H1 (cell line): ENCODE results near the gene IFT80. TPM values are rescaled to one million over a fixed set of nuclear protein-coding genes. Genes with fewer than 3 reads are reported as not detected.

ENCODE experiments used
- CTCF ChIA-PET: fragments of 300-600 bp; sonication (Branson Sonifier 250); formaldehyde crosslinking; loops from one replicate; lab custom pipeline; 2021; ENCODE audit not compliant: partially characterized antibody; lab: Charles Lee
- POLR2A ChIA-PET: fragments of 300-600 bp; sonication (Branson Sonifier 250); formaldehyde crosslinking; loops from one replicate; lab custom pipeline; 2021; ENCODE audit warnings: inconsistent platforms; ENCODE audit not compliant: partially characterized antibody; lab: Charles Lee
- DNase-seq, 2 experiments: peaks; one replicate each; pipeline versions ENCODE4 v3.0.0 to v3.0.0-alpha.2; 2010 to 2022; ENCODE audit warnings: low spot score in 2 of 2, low read depth in 1 of 2, mixed read lengths in 1 of 2
- FAIRE-seq: peaks from 2 replicates; lab custom pipeline; 2011; peaks lifted over from hg19 to GRCh38; lab: Jason Lieb, UNC
- H2AFZ ChIP-seq: 2 replicates; pipeline ENCODE4 v1.8.1; 2012; ENCODE audit warnings: low read length, inconsistent platforms
- H2AK5ac ChIP-seq: 2 replicates; pipeline ENCODE4 v1.6.1; 2013; ENCODE audit warnings: low read depth, low read length
- H2BK120ac ChIP-seq: replicated peaks from 2 replicates; pipeline ENCODE3; 2013; ENCODE audit warnings: low read depth, low read length, inconsistent platforms
- H2BK12ac ChIP-seq: 2 replicates; pipeline ENCODE4 v1.6.1; 2013; ENCODE audit warnings: low read depth, low read length
- H2BK15ac ChIP-seq: 2 replicates; pipeline ENCODE4 v1.6.1; 2013; ENCODE audit warnings: low read length
- H2BK20ac ChIP-seq: 2 replicates; pipeline ENCODE4 v1.6.1; 2013; ENCODE audit warnings: low read length
- H2BK5ac ChIP-seq: 2 replicates; pipeline ENCODE4 v1.6.1; 2013; ENCODE audit warnings: low read depth, low read length
- H3K14ac ChIP-seq: 2 replicates; pipeline ENCODE4 v1.6.1; 2013; ENCODE audit warnings: inconsistent platforms; ENCODE audit not compliant: insufficient read length
- H3K18ac ChIP-seq: 2 replicates; pipeline ENCODE4 v1.6.1; 2013; ENCODE audit warnings: low read length; ENCODE audit errors: extremely low read depth
- H3K23ac ChIP-seq: 2 replicates; pipeline ENCODE4 v1.6.1; 2013; ENCODE audit warnings: inconsistent platforms; ENCODE audit not compliant: insufficient read length
- H3K23me2 ChIP-seq: 2 replicates; pipeline ENCODE4 v1.6.1; 2013; ENCODE audit warnings: low read depth, low read length
- H3K27ac ChIP-seq: 2 replicates; pipeline ENCODE4 v1.6.1; 2011; ENCODE audit warnings: low read depth, low read length, inconsistent platforms
- H3K27me3 ChIP-seq, 4 experiments: replicated peaks in 1 of 4; 1 replicate in 1 of 4; 2 replicates in 3 of 4; pipeline versions ENCODE4 v1.6.1 to v1.8.1; 2011 to 2013; ENCODE audit warnings: low read length in 3 of 4, mild to moderate bottlenecking in 3 of 4, inconsistent platforms in 2 of 4, mixed read lengths in 2 of 4, moderate library complexity in 1 of 4; ENCODE audit not compliant: control insufficient read depth in 3 of 4, insufficient read depth in 3 of 4; ENCODE audit errors: extremely low read depth in 1 of 4
- H3K36me3 ChIP-seq, 4 experiments: 2 replicates each; pipeline versions ENCODE4 v1.6.1 to v1.8.1; 2011 to 2013; ENCODE audit warnings: mild to moderate bottlenecking in 4 of 4, low read length in 3 of 4, moderate library complexity in 2 of 4, control low read depth in 1 of 4, inconsistent platforms in 1 of 4; ENCODE audit not compliant: insufficient read depth in 4 of 4, control insufficient read depth in 2 of 4
- H3K4ac ChIP-seq: replicated peaks from 2 replicates; pipeline ENCODE3; 2013; ENCODE audit warnings: low read length, low read depth, mixed read lengths, inconsistent platforms; ENCODE audit not compliant: insufficient read length
- H3K4me1 ChIP-seq, 4 experiments: replicated peaks in 1 of 4; 1 replicate in 1 of 4; 2 replicates in 3 of 4; pipeline versions ENCODE4 v1.6.1 to v1.8.1; 2011 to 2013; ENCODE audit warnings: low read length in 3 of 4, inconsistent platforms in 2 of 4, mixed read lengths in 1 of 4; ENCODE audit not compliant: insufficient read depth in 4 of 4, control insufficient read depth in 3 of 4
- H3K4me2 ChIP-seq, 2 experiments: 2 replicates each; pipeline versions ENCODE4 v1.6.1 to v1.8.1; 2011 to 2013; ENCODE audit warnings: low read depth in 2 of 2, low read length in 2 of 2, control low read depth in 1 of 2, inconsistent platforms in 1 of 2, mild to moderate bottlenecking in 1 of 2; ENCODE audit not compliant: insufficient read depth in 1 of 2
- H3K4me3 ChIP-seq, 4 experiments: fragments of 200-600, 300-600 bp in 1 of 4; sonication (generic), shearing (Covaris generic), sonication (Bioruptor Twin) in 1 of 4; 2 replicates each; pipeline versions ENCODE4 v1.5.1 to v1.8.1; 2011 to 2016; ENCODE audit warnings: low read length in 4 of 4, low read depth in 3 of 4, control low read depth in 2 of 4, inconsistent platforms in 2 of 4, mild to moderate bottlenecking in 2 of 4, mixed read lengths in 1 of 4, moderate library complexity in 1 of 4; ENCODE audit not compliant: insufficient read depth in 2 of 4; ENCODE audit errors: extremely low read depth in 1 of 4
- H3K56ac ChIP-seq: replicated peaks from 2 replicates; pipeline ENCODE3; 2013; ENCODE audit warnings: low read depth, mild to moderate bottlenecking, mixed read lengths, low read length, inconsistent platforms; ENCODE audit not compliant: insufficient read length
- H3K79me1 ChIP-seq: 2 replicates; pipeline ENCODE4 v1.6.1; 2013; ENCODE audit warnings: low read depth, low read length, control low read depth
- H3K79me2 ChIP-seq, 2 experiments: 2 replicates each; pipeline versions ENCODE4 v1.6.1 to v1.8.1; 2012 to 2013; ENCODE audit warnings: low read length in 2 of 2, mild to moderate bottlenecking in 2 of 2, inconsistent platforms in 1 of 2; ENCODE audit not compliant: insufficient read depth in 2 of 2, control insufficient read depth in 1 of 2
- H3K9ac ChIP-seq, 4 experiments: replicated peaks in 1 of 4; 1 replicate in 1 of 4; 2 replicates in 3 of 4; pipeline versions ENCODE4 v1.6.1 to v1.8.1; 2011 to 2013; ENCODE audit warnings: low read depth in 3 of 4, low read length in 3 of 4, control low read depth in 2 of 4, mild to moderate bottlenecking in 2 of 4, moderate library complexity in 2 of 4, inconsistent platforms in 1 of 4; ENCODE audit errors: extremely low read depth in 1 of 4
- H3K9me3 ChIP-seq, 2 experiments: 2 replicates each; pipeline versions ENCODE4 v1.6.1 to v1.8.1; 2012 to 2013; ENCODE audit warnings: mild to moderate bottlenecking in 2 of 2, moderate library complexity in 2 of 2, control low read depth in 1 of 2, inconsistent platforms in 1 of 2, low read depth in 1 of 2, low read length in 1 of 2, mixed read lengths in 1 of 2; ENCODE audit not compliant: insufficient read depth in 2 of 2
- H4K20me1 ChIP-seq, 2 experiments: replicated peaks in 1 of 2; 2 replicates each; pipeline versions ENCODE3 to v1.8.1; 2011 to 2013; ENCODE audit warnings: inconsistent platforms in 2 of 2, low read length in 2 of 2, mild to moderate bottlenecking in 1 of 2; ENCODE audit not compliant: insufficient read depth in 2 of 2, control insufficient read depth in 1 of 2
- H4K5ac ChIP-seq: 2 replicates; pipeline ENCODE4 v1.6.1; 2013; ENCODE audit warnings: low read length, low read depth, mixed read lengths, inconsistent platforms; ENCODE audit not compliant: insufficient read length
- H4K8ac ChIP-seq: 2 replicates; pipeline ENCODE4 v1.8.0; 2013; ENCODE audit warnings: mild to moderate bottlenecking, moderate library complexity, low read length, inconsistent platforms; ENCODE audit not compliant: insufficient read depth; ENCODE audit errors: extremely low read depth
- H4K91ac ChIP-seq: replicated peaks from 2 replicates; pipeline ENCODE3; 2013; ENCODE audit warnings: low read length, mixed read lengths, inconsistent platforms; ENCODE audit not compliant: insufficient read length
- KDM1A ChIP-seq: fragments of 200-600, 300-600 bp; sonication (generic); IDR thresholded peaks from 2 replicates; pipeline ENCODE4 v1.7.1; 2016; ENCODE audit warnings: mild to moderate bottlenecking, low read length, borderline replicate concordance
- POU5F1 ChIP-seq: IDR thresholded peaks from 2 replicates; pipeline ENCODE4 v1.6.1; 2011; ENCODE audit warnings: low read depth, mild to moderate bottlenecking, low read length, moderate library complexity
- RNF2 ChIP-seq: fragments of 200-900, 300-1000 bp; sonication (generic); IDR thresholded peaks from 2 replicates; pipeline ENCODE4 v1.7.1; 2016; ENCODE audit warnings: borderline replicate concordance, low read depth, mild to moderate bottlenecking, antibody characterized with exemption, low read length; ENCODE audit not compliant: poor library complexity, severe bottlenecking; ENCODE audit errors: missing control alignments
- WGBS, 2 experiments: shearing (Covaris generic) in 1 of 2; methylation state at CpG; one replicate each; pipeline versions ENCODE4 v1.1.6 to v1.1.7; 2013 to 2015; ENCODE audit warnings: low lambda C conversion rate in 2 of 2, mixed read lengths in 2 of 2, inconsistent platforms in 1 of 2, low coverage in 1 of 2, missing lambda C conversion rate in 1 of 2; ENCODE audit not compliant: insufficient replicate concordance in 2 of 2, insufficient coverage in 1 of 2, insufficient read length in 1 of 2; ENCODE audit errors: extremely low coverage in 1 of 2, missing lambda C conversion rate in 1 of 2; 5-methylcytosine and 5-hydroxymethylcytosine counted together
- polyA plus RNA-seq, 7 experiments: library from polyadenylated mRNA; depleted of rRNA in 3 of 7; stranded (reverse) in 5 of 7; unstranded in 2 of 7; fragments of >200 nt in 5 of 7; fragments of 200-250 nt in 2 of 7; gene quantifications; 1 replicate in 5 of 7; 2 replicates in 1 of 7; 4 replicates in 1 of 7; pipeline versions ENCODE4 v1.2.1 to v1.2.3, GENCODE V29; 2011 to 2013; ENCODE audit warnings: missing spikeins in 2 of 7, mixed read lengths in 2 of 7
- total RNA-seq: library from RNA; stranded (reverse); fragmentation: NEBNext Ultra II Directional; extraction: Animal tissue kit (Norgen Biotek cat#: 25700); gene quantifications from 2 replicates; pipeline ENCODE4 v1.2.1, GENCODE V29; 2021

The IFT80 gene
- total and polyA plus RNA-seq, 2 of the 8 experiments (the other 6 are each of a cell fraction or from before 2014, with no cell fraction given), result 7.2 to 25.9 TPM

GRCh38 chr3:160412477-160412876, 13.5 kb upstream of the IFT80 start:
- H4K8ac ChIP-seq, result no peak overlapping the region
- H2BK20ac ChIP-seq, result no peak overlapping the region
- DNase-seq (no peak), FAIRE-seq (no peak)
- no peak overlapping the region for H3K4ac ChIP-seq
- no peak overlapping the region for H4K91ac ChIP-seq
- no peak overlapping the region for H3K4me3 ChIP-seq
- CTCF ChIA-PET, result interaction anchor here (0.6 to 2.1 kb wide), 8 partner anchors 13 to 594 kb away, joined by 3 to 8 read pairs (median 4); no protein-coding TSS in a partner anchor
- no peak overlapping the region for H2BK5ac ChIP-seq
- no peak overlapping the region for H3K14ac ChIP-seq
- H3K9me3 ChIP-seq, result no peaks in the 10 kb centered on the region
- H3K56ac ChIP-seq, result no peak overlapping the region
- no peak overlapping the region for H2BK15ac ChIP-seq
- H3K9ac ChIP-seq, result no peak overlapping the region
- H3K79me1 ChIP-seq, result no peaks in the 10 kb centered on the region
- H3K18ac ChIP-seq, result no peak overlapping the region
- TF ChIP-seq KDM1A, result peak; percentile 69; the same call in 1 of the 2 replicates
- TF ChIP-seq POU5F1, result no peak
- no peak for TF ChIP-seq RNF2
- H2BK12ac ChIP-seq, result no peak overlapping the region
- H2AFZ ChIP-seq, result no peak overlapping the region
- no peaks in the 10 kb centered on the region for H3K27me3 ChIP-seq
- no peaks in the 10 kb centered on the region for H3K4me1 ChIP-seq
- peaks cover 14 to 84% (median 39%) of the 10 kb centered on the region in 4 experiments for H3K36me3 ChIP-seq
- peaks cover 5 to 7% of the 10 kb centered on the region in 2 experiments for H4K20me1 ChIP-seq
- POLR2A ChIA-PET, result interaction anchor here (0.8 to 1.5 kb wide), 2 partner anchors 8 to 12 kb away, joined by 3 to 5 read pairs; partner anchors contain the start of gene SMC4
- no peak overlapping the region for H3K23ac ChIP-seq
- H2BK120ac ChIP-seq, result no peak overlapping the region
- 100% methylated on average over 1 of the region's 1 CpG; no CpG with 5 or more reads in 1 of the 2 experiments for WGBS, 2 experiments
- no peak overlapping the region for H3K4me2 ChIP-seq
- no peak overlapping the region for H3K27ac ChIP-seq
- peaks cover 0 to 22% of the 10 kb centered on the region in 2 experiments; a peak in 1 of 4 replicates for H3K79me2 ChIP-seq
- no peak overlapping the region for H4K5ac ChIP-seq
- no peak overlapping the region for H2AK5ac ChIP-seq
- no peaks in the 10 kb centered on the region for H3K23me2 ChIP-seq
